Motor neuron (in vitro differentiated cells): ENCODE measurements around the gene CTTNBP2NL. TPM values are rescaled to one million over a fixed set of nuclear protein-coding genes. Genes with fewer than 3 reads are reported as not detected.
"Not testable (repeated sequence)": the region's sequence is repeated elsewhere in the genome, so short reads cannot be mapped to it uniquely, and the experiment has no call there.

Experiments
- ATAC-seq, 8 experiments: fragments of 200-7000 bp; cut with Tn5 transposase; replicated peaks in 6 of 8; 2 replicates each; pipeline ENCODE4 v1.8.0; 2021; ENCODE audit warnings: mild to moderate bottlenecking in 8 of 8, moderate library complexity in 8 of 8
- H3K27ac ChIP-seq, 2 donors: fragments of 250-450 bp; sonication (Bioruptor Pico); 2 replicates each; pipeline ENCODE4 v1.9.0; 2021; ENCODE audit warnings: antibody characterized with exemption in 2 of 2, mild to moderate bottlenecking in 2 of 2, moderate library complexity in 1 of 2
- H3K4me1 ChIP-seq, 2 donors: fragments of 250-450 bp; sonication (Bioruptor Pico); replicated peaks in 1 of 2; 2 replicates each; pipeline ENCODE4 v1.6.1; 2021; ENCODE audit warnings: antibody characterized with exemption in 2 of 2, mild to moderate bottlenecking in 2 of 2, moderate library complexity in 1 of 2
- H3K4me3 ChIP-seq, 5 donors: fragments of 250-450 bp; sonication (Bioruptor Pico); 2 replicates each; pipeline ENCODE4 v1.9.0; 2021; ENCODE audit warnings: antibody characterized with exemption in 5 of 5, mild to moderate bottlenecking in 5 of 5, moderate library complexity in 4 of 5
- whole genome bisulfite sequencing, 10 experiments: fragments of 450-650 bp; shearing (Covaris generic); methylation state at CpG; one replicate each; pipeline ENCODE4 v1.0.0; 2022; 5-methylcytosine and 5-hydroxymethylcytosine counted together
- in situ Hi-C, 9 experiments: fragments of 400-800 bp; cut with MboI; loops; one replicate each; pipeline ENCODE4 v1.15.0; 2021; ENCODE audit warnings: low sequenced_read_pairs in 9 of 9, low pct_unique_long_range_greater_than_20kb in 2 of 9; ENCODE audit not compliant: unreplicated experiment in 9 of 9
- total RNA-seq, 8 experiments: library from RNA; unstranded; fragments of 300-600 nt; gene quantifications; 2 replicates each; pipeline versions ENCODE4 v1.2.3 to v1.2.4, GENCODE V29; 2022

Gene CTTNBP2NL
- total RNA-seq, 8 experiments from 2014 or later, result 8.7 to 31.0 (median 25.2) TPM

DNA sequence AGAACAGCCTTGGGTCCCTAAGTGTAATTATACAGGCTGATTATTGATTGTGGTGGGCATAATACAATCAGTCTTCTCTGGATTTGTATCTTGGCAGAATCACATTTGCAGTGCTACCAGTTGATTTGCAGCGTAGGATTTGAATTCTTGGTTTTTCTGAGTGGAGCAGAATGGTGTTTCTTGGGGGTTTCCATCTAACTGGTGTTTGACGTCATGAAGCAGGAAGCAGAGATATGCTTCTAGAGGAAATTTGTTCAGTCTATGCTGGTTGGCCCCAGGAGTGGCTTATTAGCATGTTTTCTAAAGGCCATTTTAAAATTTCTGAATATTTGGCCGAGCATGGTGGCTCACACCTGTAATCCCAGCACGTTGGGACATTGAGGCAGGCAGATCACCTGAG, 3.4 kb downstream of the CTTNBP2NL start:
- ATAC-seq, result no peak
- peaks cover 32 to 47% of the 10 kb centered on the region in 2 donors for H3K4me1 ChIP-seq
- in situ Hi-C loops, result loop anchor here in 5 of 9 experiments (10.0 to 25.0 kb wide), 5 partner anchors 65 to 313 kb away; partner anchors contain the start of genes RHOC (in 3 of the 5), CAPZA1 (in 2 of the 5), PPM1J (in 2 of the 5) and ST7L (in 2 of the 5)
- WGBS, 10 experiments, result 60 to 100% (median 91%) methylated on average over 1 to 4 of the region's 4 CpGs; no CpG with 5 or more reads in 1 of the 10 experiments
- H3K4me3 ChIP-seq, result no peak overlapping the region
- H3K27ac ChIP-seq, result no peak overlapping the region

DNA sequence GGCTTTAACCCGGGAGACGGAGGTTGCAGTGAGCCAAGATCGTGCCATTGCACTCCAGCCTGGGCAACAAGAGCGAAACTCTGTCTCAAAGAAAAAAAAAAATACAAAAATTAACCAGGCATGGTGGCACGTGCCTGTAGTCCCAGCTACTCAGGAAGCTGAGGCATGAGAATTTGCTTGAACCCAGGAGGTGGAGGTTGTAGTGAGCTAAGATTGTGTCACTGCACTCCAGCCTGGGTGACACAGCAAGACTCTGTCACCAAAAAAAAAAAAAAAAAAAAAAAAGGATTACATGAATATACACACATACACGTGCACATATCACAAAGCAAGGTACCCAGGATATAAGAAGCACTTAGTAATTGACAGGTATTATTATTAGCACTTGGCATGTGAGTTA, 4.7 kb downstream of the CTTNBP2NL start:
- in situ Hi-C loops, H3K27ac ChIP-seq, H3K4me3 ChIP-seq, ATAC-seq: not testable (repeated sequence)
- peaks cover 35 to 44% of the 10 kb centered on the region in 2 donors for H3K4me1 ChIP-seq
- WGBS, 10 experiments, result 10 to 100% (median 87%) methylated on average over 1 to 6 of the region's 6 CpGs; no CpG with 5 or more reads in 1 of the 10 experiments

GRCh38 chr1:112402682-112403643, 6.9 kb downstream of the CTTNBP2NL start:
- peak in 2 of 8 experiments; percentile 21 to 55 for ATAC-seq
- in situ Hi-C loops, result no loop called here
- Histone ChIP-seq H3K4me3 (no peak overlapping the region), H3K4me1 (peaks cover 24 to 34% of the 10 kb centered on the region in 2 donors), H3K27ac (no peak overlapping the region)
- WGBS, 10 experiments, result 67 to 95% (median 86%) methylated on average over 2 to 5 of the region's 5 CpGs

DNA sequence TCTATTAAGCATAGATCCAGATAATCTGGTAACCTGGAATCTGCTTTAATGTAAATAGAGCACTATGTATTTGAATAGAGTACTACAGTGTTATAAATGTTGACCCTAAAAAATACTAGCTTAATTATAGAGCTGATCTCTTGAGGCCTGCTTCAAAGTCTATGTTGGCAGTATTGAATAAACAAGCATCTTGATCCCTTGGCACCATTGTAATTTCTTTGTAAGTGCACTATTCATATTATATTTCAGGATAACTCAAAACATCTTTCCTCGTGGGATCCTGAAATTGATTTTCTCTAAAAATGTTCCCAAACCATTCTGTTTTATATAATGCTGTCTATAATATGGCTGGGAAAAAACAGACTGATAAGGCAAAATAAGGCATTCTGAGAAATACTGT, 10.8 kb downstream of the CTTNBP2NL start:
- Histone ChIP-seq H3K4me1 (peaks cover 20 to 23% of the 10 kb centered on the region in 2 donors), H3K4me3 (no peak overlapping the region), H3K27ac (no peak overlapping the region)
- in situ Hi-C loops, result no loop called here
- 14 to 100% (median 80%) methylated on average over 1 of the region's 1 CpG; no CpG with 5 or more reads in 3 of the 10 experiments for WGBS, 10 experiments
- ATAC-seq, result no peak

DNA sequence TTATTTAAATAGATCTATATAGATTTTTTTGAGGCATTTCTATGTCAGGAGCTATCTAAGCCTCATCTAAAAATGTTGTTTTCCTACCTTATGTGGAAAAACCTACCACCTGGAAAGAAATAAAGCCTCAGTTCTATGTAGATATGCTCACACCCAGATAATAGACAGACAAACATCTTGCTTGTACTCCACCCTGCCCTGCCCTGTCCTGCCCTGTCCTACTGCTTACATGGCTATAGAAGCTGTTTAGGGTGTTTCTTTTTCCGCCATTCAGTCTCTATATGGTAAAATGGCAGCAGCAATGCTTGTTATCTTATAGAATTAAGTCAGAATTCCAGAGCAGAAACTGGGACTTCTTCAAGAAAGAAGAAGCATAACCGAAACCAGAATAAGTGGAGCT, 13.4 kb downstream of the CTTNBP2NL start:
- peak in 2 of 8 experiments; percentile 18 to 67 for ATAC-seq
- whole genome bisulfite sequencing, 10 experiments, result 64 to 100% (median 100%) methylated on average over 1 to 2 of the region's 2 CpGs; no CpG with 5 or more reads in 1 of the 10 experiments
- in situ Hi-C loops, result no loop called here
- H3K27ac ChIP-seq, result no peak overlapping the region
- no peak overlapping the region for H3K4me3 ChIP-seq
- peaks cover 3% of the 10 kb centered on the region in 2 donors for H3K4me1 ChIP-seq

GRCh38 chr1:112410673-112411072, 14.7 kb downstream of the CTTNBP2NL start:
- H3K4me1 ChIP-seq, result no peaks in the 10 kb centered on the region
- H3K27ac ChIP-seq, result no peak overlapping the region
- no peak overlapping the region for H3K4me3 ChIP-seq
- ATAC-seq, result no peak
- WGBS, 10 experiments, result 80 to 100% (median 96%) methylated on average over 1 to 2 of the region's 2 CpGs
- in situ Hi-C loops, result no loop called here

- no peak for ATAC-seq
- no peaks in the 10 kb centered on the region for H3K4me1 ChIP-seq
- in situ Hi-C loops, result no loop called here
- H3K4me3 ChIP-seq, result no peak overlapping the region
- H3K27ac ChIP-seq, result no peak overlapping the region
These were observed 21.3 kb downstream of the CTTNBP2NL start for GRCh38 chr1:112417271-112417670.

- in situ Hi-C loops, result no loop called here
- H3K27ac ChIP-seq, result no peak overlapping the region
- 56 to 100% (median 89%) methylated on average over 1 to 2 of the region's 2 CpGs; no CpG with 5 or more reads in 1 of the 10 experiments for WGBS, 10 experiments
- no peaks in the 10 kb centered on the region for H3K4me1 ChIP-seq
- no peak for ATAC-seq
- H3K4me3 ChIP-seq, result no peak overlapping the region
These were observed 22.3 kb downstream of the CTTNBP2NL start for GRCh38 chr1:112418099-112418892.

DNA sequence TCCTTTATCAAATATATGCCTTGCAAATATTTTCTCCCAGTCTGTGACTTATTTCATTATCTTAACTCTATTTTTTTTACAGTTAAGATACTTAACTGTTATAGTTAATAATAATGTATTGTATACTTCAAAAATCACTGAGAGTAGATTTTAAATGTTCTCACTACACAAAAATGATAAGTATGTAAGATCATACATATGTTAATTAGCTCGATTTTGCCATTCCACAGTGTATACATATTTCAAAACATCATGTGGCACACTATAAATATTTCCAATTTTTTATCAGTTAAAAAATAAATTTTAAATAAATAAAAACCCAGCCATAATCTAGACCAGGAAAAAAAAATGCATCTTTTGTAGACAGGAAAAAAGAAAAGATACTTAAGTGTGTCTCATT, 27.2 kb downstream of the CTTNBP2NL start:
- no peaks in the 10 kb centered on the region for H3K4me1 ChIP-seq
- peak in 1 of 8 experiments; percentile 37 for ATAC-seq
- H3K27ac ChIP-seq, result no peak overlapping the region
- no peak overlapping the region for H3K4me3 ChIP-seq
- in situ Hi-C loops, result no loop called here
- WGBS, 10 experiments, result 0 to 100% (median 67%) methylated on average over 1 of the region's 1 CpG; no CpG with 5 or more reads in 1 of the 10 experiments

GRCh38 chr1:112423666-112424065, 27.7 kb downstream of the CTTNBP2NL start:
- WGBS, 10 experiments, result 62 to 100% (median 94%) methylated on average over 2 to 11 of the region's 11 CpGs
- in situ Hi-C loops, H3K27ac ChIP-seq, ATAC-seq, H3K4me3 ChIP-seq, H3K4me1 ChIP-seq: not testable (repeated sequence)

DNA sequence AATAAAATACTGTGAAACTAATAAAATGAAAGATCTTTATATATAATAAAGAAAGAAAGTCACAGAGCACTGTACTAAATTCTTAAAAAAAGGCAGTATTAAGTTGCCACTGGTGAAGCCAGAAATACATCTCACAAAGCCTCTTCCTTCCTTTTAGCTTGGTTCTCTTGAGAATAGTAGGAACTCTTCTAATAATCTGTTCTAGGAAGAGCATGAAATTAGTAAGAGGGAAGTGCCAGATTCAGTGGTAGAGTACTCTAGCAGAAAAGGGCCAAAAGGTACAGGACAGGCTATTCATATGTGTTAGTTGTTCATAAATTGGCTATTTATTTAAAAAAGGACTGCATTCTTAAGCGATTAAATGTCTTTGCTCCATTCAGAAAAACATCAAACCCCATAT, 33.7 kb downstream of the CTTNBP2NL start:
- ATAC-seq, result no peak

DNA sequence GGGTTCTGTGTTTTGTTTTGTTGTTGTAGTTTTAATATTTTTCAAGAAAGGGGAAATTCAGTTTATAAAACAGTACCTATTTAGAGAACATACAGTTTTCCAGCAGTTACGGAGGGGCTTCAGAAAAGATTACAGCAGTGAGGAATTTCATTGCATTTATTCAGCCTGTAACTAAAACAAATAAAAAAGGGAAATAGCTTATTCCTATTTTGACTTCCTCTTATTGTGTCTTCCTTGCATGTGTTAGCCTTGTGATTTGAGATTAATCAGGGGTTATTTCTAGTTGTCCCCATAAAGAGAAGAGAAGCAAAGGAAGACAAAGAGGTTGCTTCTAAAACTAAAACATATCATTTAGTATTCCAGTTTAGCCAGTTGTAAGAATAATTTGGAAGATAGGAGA, 35.0 kb downstream of the CTTNBP2NL start:
- in situ Hi-C loops, result no loop called here
- Histone ChIP-seq H3K27ac (no peak overlapping the region), H3K4me1 (no peaks in the 10 kb centered on the region), H3K4me3 (no peak overlapping the region)
- no peak for ATAC-seq
- 83 to 100% (median 100%) methylated on average over 1 of the region's 1 CpG for WGBS, 10 experiments

More for the DNA sequence above, 33.7 kb downstream of the CTTNBP2NL start:
- no peak overlapping the region for H3K4me3 ChIP-seq
- no peak overlapping the region for H3K27ac ChIP-seq
- 83 to 100% (median 100%) methylated on average over 1 of the region's 1 CpG; no CpG with 5 or more reads in 2 of the 10 experiments for WGBS, 10 experiments
- in situ Hi-C loops, result no loop called here
- no peaks in the 10 kb centered on the region for H3K4me1 ChIP-seq

- H3K4me1 ChIP-seq, result no peaks in the 10 kb centered on the region
- ATAC-seq, result no peak
- no peak overlapping the region for H3K4me3 ChIP-seq
- in situ Hi-C loops, result no loop called here
- no peak overlapping the region for H3K27ac ChIP-seq
- WGBS, 10 experiments, result 55 to 95% (median 73%) methylated on average over 1 to 3 of the region's 3 CpGs; no CpG with 5 or more reads in 1 of the 10 experiments
These were observed 39.4 kb downstream of the CTTNBP2NL start for GRCh38 chr1:112435448-112435847.
